Activated naive CD8-positive, alpha-beta T cell treated with anti-CD3 and anti-CD28 coated beads, Interleukin-2, amount 50 U/mL, for 16 hours (primary cell): ENCODE data around the gene TMEM18.

Source experiments
- DNase-seq: peaks from one replicate; pipeline ENCODE4 v3.0.0-alpha.2; 2020; ENCODE audit warnings: low read depth, low spot score

TMEM18 gene

GRCh38 chr2:651951-652373 is 25.2 kb downstream of the TMEM18 start:
- DNase-seq: no peak

DNA sequence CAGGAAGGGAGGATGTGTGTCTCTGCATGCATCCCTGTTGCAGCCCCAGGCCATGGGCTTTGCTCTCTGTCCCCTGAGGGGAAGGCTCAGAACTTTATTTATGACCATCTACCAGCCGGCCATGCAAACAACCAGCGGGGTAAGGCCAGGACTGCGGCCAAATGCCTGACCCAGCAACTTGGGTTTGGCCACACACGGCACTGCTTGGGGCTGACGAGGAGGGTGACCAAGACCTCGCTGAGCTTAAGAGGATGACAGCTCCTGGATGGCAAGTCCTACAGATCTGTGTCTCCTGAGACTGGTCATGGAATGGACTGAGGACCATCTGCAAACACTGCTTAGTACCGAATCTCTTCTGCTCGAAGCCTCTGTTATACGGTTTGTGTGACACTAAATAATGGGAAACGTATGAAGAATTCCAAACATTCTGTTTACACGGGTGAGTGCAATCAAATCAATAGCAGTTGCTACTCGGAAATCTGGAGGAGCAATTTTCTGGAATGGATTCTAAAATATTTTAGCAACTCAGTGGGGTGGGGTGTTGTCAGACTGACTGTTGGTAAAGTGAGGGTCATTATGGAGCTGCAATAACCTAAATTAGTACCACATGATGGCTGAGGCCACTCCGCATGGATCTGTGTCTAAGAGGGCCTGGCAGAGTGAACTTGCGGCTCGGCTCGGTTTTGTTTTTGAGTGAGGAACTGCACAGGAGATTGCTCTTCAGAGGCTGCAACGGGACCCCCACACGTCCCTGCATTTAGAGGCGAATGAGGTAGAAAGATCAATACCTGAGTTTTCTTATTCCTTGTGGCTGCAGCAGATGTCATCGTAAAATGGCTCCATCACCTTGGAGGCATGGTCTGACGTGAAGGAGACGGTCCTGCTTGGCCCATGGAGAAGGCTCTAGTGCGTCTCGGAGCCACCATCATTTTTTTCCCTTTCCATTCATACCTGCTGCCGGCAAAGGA is 26.6 kb downstream of the TMEM18 start:
- no peak for DNase-seq

DNA sequence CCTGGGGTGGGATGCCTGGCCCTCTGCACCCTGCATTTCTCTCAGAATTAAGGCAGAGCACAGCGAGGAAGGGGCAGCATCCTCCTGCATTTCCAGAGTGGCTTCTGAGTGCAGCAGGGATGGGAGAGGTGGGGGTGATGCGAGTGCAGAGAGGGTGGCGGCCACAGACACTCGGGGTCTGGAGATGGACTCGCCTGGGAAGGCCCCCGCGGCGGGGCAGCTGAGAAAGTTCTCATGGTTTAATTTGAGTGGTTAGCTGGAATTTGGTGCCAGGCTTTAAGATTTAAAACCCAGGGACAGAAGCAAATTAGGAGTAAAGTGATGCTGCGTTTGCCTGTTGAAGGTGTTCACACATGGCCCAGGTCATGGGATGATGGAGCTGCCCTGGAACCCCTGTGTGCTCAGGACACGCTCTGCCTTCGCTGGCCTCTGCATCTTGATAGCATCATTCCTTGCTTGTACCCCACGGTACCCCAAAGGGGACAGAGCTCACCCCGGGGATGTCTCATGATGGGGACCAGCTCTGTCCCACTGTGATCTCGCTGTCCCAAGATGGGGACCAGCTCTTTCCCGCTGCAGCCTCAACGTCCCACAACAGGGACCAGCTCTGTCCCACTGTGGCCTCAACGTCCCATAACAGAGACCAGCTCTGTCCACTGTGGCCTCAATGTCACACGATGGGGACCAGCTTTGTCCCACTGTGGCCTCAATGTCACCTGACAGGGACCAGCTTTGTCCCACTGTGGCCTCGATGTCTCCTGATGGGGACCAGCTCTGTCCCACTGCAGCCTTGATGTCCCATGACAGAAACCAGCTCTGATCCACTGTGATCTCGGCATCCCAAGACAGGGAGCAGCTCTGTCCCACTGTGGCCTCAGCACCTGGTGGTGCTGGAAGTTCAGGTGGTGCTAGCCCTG is 27.5 kb downstream of the TMEM18 start:
- DNase-seq: no peak

- no peak for DNase-seq
Measured at GRCh38 chr2:648476-649424, 28.5 kb downstream of the TMEM18 start.

GRCh38 chr2:647691-648231 is 29.4 kb downstream of the TMEM18 start:
- no peak for DNase-seq

DNA sequence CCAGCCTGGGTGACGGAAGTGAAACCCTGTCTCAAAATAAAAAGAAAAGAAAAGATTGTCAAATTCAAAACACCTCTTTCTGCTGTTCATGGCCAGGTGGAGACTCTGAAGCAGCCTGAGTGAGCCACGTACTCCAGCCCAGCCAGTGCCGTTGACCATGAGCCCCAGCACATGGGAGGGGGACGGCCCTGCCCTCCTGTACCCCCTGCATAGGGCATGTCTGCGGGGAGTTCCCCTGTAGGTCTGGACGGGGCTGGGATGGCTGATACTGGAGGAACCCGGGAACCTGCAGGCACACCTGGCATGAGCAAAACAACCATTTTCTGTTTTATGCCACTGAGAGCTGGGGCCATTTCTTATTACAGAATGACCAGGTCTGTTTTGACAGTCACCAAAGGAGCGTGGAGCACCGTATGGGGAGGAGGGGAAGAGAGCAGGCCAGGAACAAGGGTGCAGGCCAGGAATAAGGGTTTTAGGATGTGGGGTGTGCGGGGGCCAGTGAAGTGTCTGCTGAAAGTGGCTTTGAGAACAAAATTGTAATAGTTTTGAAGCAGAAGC is 30.1 kb downstream of the TMEM18 start:
- DNase-seq: no peak

DNA sequence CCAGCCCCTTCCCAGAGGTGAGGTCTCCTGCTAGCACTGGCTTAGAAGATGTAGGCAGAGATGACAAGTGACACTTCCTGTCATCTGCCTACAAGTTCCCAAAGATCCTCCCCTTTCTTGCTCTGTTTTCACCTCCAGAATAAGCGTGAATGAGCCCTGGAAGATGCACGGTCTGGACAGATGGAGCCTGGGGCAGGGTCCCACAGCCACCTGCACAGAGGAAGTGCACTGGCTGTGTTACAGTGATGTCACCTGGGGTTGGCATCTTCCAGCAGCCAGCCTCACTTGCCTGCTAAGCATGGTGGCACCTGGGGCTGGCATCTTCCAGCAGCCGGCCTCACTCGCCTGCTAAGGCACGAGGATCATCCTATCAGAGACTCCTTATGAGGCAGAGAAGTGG is 32.3 kb downstream of the TMEM18 start:
- no peak for DNase-seq

DNA sequence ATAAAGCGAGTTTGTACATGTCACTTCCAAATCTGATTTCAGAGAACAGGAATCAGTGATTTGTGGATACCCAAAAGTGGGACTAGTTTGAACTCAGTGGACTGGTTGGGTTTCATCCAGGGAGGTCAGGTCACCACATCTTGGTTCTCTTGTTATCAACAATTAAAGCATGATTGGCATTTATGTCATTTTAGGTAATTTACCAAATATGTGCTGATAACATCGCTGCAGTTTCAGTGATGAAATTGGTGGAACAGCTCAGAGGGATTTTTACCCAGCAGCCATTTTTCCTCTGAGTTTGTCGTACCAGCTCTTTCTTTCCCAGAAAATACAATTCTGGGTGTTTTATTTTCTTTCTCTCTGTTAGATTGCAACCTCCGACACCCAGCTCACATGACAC is 33.4 kb downstream of the TMEM18 start:
- DNase-seq: no peak

DNA sequence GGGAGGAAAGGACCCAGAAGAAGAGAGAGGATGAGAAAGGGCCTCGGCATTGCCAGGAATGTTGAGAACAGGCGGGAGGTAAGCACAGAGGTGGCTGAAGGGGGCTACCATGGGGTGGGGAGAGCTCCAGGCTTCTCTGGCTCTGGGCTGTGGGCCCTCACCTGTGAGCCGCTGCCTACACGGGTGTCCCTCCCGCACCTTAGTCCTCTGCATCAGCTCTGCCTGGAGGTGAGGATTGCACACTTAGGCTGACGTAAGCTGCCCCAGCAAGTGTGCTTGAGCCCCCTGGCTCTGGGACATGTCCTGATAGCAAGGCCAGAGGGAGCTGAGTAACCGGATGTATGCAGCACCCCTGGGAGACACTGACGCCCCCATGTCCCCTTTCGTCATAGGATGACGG is 33.9 kb downstream of the TMEM18 start:
- no peak for DNase-seq

- DNase-seq: no peak
Measured at GRCh38 chr2:641872-642815, 35.1 kb downstream of the TMEM18 start.

DNA sequence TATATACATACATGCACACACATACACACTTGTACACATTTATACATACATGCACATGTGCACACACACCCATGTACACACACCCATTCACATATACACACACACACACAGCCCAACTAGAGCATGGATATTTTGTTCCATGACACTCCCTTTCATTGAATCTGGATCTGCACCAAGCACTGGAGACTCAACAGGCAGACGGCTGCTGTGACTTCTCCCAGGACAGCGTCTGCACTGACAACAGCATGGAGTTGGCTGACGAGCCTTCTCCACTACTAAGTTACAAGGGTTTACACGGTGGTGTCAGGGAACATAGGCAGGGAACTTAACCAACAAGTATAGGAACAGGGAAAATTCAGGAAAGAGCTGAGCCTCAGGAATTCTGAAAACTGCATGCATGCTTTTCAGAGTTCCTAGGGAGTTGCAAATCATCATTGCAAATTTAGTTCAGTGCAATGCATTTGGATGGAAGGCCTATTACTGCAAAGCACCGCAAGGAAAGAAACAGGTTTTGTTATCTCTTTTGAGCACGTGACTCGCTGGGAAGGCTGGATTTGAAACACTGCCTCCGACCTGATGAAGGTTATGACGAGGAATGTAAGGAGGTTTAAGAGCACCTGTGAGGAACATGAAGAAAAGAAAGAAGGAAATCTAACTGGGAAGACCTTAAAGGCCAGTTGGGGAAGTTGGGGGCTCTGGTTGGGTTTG is 35.9 kb downstream of the TMEM18 start:
- DNase-seq: no peak

GRCh38 chr2:639703-640102 is 37.5 kb downstream of the TMEM18 start:
- no peak for DNase-seq

DNA sequence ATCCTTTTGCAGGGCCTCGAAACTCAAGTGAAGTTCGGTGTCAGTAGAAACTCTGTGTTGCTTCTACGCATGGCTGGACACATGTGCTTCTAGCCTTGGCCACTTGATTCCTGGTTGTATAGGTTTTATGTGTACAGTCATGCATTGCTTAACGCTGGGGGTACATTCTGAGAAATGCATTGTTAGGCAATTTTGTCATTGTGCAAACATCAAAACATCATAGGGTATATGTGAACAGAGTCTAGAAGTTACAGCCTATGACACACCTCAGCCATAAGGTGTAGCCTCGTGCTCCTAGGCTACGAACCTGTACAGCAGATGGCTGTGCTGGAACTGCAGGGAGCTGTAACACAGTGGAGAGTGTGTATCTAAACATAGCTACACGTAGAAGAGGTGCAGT is 39.4 kb downstream of the TMEM18 start:
- DNase-seq: no peak

- no peak for DNase-seq
Measured at GRCh38 chr2:637406-637776, 39.8 kb downstream of the TMEM18 start.

- DNase-seq: no peak
Measured at GRCh38 chr2:636641-637405, 40.4 kb downstream of the TMEM18 start.

- DNase-seq: no peak
Measured at GRCh38 chr2:635687-636621, 41.3 kb downstream of the TMEM18 start.
